Stimulated activated CD4-positive, alpha-beta T cell treated with anti-CD3 and anti-CD28 coated beads, Interleukin-2, amount 100 ng/mL, for 48 hours (primary cell): ENCODE results near the gene CALR3.
"Not testable (repeated sequence)": the region's sequence is repeated elsewhere in the genome, so short reads cannot be mapped to it uniquely, and the experiment has no call there.

Experiments
- DNase-seq, 2 donors: peaks; one replicate each; pipeline ENCODE4 v3.0.0-alpha.2; 2020

CALR3 gene

DNA sequence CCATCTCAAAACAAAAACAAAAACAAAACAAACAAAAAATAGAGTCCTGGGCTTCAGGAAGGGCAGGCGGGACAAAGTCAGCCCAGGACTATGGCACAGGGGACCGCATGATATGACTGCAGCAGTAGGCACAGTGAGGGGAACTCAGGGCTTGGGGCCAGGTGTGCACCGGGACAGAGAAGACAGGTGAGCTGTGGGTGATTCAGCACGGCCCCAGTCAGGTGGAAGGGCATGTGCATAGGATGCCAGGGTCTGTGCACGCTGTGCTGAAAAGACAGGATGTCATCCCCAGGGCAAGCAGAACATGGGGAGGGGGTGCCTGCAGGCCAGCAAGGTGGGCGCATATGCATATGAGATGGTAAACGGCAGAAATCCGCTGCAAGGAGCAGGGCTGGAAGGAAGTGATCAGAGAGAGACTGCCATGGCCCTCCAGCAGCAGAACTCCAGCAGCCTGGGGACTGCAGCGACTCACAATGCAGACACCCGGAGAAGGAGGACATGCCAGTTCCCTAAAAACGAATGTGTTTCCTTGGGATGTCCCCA, 39.2 kb downstream of the CALR3 start:
- DNase-seq, result no peak

DNA sequence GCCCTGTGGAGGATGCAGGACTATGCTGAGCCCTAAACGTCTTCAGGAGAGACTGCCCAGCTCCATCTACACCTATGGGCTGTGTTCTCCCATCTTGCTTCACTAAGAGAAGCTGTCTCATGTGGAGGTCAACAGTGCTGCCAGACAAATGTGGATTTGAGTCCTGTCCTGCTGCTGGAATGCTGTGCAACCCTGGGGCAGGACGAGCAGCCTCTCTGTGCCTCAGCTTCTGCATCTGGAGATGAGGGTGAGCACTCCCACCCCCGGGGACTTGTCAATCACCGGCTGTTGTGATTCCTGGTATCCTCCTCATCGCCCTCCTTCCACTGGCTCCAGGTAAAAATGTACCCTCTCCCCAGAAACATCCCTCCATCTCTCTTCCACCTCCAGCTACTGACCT, 40.5 kb downstream of the CALR3 start:
- no peak for DNase-seq

DNA sequence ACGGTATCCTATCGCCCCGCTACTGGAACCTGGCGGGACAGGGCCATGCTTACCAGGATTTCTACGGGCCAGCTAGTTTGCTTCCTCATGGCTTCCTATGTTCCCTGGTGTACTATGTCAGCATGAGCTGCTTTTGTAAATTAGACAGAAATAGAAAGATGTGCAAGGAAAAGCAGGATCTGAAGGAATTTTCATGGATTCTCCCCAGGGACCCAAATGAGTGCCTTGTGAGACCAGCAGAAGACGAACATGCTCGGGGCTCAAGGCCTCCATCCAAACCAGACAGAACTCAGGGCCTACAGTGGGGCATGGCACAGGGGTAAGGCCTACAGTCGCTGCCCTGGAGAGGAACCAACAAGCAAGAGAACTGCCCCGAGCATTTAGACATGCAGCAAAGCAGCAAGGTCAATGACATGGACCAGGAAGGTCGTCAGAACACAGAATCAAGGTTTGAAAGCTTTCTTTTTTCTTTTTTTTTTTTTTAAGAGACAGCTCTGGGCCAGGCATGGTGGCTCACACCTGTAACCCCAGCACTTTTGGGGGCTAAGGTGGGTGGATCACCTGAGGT, 41.5 kb downstream of the CALR3 start:
- DNase-seq, result no peak

DNA sequence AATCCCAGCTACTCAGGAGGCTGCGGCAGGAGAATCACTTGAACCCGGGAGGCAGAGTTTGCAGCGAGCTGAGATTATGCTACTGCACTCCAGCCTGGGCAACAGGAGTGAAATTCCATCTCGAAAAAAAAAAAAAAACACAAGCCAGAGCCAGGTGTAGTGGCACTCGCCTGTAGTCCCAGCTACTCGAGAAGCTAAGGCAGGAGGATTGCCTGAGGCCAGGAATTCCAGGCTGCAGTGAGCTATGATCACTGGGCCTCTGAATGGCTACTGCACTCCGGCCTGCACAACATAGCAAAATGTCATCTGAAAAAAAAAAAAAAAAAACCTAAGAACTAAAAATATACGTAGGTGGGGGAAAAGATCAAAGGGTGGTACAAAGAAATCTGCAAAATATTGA, 43.6 kb downstream of the CALR3 start:
- no peak for DNase-seq

DNA sequence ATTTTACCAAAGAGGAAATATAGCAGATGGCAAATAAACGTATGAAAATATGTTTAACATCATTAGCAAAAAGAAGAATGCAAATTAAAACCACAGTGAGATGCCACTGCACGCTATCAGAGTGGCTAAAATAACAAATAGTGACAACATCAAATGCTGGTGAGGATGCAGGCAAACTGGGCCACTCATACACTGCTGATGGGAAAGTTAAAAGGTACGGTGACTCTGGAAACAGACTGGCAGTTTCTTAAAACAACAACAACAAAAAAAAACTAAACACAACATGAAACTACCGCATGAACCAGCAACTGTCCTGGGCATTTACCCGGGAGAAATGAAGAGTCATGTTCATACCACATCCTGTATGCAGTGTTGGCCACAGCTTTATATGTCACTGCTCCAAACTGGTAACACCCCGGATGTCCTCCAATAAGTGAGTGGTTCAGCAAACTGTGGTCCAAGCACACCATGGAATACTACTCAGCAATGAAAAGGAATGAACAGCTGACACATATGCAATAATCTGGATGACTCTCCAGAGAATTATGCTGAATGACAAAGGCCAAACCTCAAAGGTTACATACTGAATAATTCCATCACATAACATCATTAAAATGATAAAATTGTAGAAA, 46.5 kb downstream of the CALR3 start:
- no peak for DNase-seq

DNA sequence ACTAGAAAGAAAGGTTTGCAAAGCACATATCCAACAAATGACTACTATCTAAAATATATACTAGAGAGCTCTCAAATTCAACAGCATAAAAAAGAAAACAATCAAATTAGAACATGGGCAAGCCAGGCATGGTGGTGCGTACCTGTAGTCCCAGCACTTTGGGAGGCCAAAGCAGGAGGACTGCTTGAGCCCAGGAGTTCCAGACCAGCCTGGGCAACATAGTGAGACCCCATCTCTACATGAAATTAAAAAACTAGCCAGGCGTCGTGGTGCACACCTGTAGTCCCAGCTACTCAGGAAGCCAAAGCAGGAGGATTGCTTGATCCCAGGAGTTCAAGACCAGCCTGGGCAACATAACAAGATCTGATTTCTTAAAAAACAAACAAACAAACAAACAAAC, 47.1 kb downstream of the CALR3 start:
- DNase-seq, result not testable (repeated sequence)

DNA sequence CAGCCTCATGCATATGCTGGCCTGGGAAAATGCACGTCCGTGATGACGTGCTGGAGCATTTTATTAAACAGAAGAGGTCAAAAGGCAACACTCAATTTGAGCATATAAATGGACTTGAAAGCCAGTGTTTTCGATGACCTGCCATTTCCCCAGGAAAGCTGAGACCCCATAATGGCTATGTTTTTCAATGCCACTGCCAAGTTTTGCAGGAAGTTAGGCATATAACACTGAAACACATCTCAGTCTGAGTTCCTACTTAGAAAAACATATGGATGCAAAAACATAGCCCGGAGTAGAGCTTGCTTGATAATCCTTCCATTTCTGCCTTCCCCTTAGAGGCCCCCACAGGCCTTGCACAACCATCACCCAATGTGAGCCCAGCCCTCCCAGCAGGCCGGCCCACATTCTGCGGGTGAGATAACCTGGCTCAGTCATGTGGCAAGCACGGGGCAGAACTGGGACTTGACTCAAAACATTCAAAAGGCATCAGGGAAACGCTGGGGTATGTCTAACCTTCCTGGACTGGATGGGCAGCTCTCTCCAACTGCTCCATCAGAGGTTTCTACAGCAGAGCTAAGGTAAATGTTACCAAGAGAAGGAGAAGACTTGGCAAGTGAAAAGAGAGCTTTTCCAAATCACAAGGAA, 49.1 kb downstream of the CALR3 start:
- peak in 1 of 2 donors; percentile 28 for DNase-seq

DNA sequence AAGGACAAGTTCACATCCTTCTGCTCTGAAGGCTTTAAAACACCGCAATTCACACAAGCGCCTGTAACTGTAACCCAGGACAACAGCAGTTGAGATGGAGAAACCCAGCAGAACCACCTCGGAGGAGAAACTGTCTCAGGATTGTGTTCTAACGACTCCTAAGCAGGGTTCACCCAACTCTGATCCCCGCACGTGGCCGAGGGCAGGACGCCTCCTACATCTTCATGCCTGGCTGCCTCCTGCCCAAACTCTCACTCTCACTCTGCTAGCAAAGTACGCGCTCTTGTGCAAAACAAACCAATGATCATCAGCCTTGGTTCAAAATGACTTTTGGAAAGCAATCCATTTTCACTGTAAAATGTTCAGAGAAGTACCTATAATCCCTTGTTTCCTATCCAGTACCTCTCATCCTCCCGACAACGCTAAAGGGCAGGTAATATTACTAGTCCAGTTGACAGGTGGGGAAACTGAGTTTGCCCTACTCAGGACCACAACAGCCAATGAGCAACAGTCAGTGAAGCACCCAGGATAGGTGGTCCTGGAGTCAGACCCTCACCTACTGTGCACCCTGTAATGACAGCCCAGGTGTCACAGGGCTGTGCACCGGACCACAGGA, 49.8 kb downstream of the CALR3 start:
- no peak for DNase-seq

DNA sequence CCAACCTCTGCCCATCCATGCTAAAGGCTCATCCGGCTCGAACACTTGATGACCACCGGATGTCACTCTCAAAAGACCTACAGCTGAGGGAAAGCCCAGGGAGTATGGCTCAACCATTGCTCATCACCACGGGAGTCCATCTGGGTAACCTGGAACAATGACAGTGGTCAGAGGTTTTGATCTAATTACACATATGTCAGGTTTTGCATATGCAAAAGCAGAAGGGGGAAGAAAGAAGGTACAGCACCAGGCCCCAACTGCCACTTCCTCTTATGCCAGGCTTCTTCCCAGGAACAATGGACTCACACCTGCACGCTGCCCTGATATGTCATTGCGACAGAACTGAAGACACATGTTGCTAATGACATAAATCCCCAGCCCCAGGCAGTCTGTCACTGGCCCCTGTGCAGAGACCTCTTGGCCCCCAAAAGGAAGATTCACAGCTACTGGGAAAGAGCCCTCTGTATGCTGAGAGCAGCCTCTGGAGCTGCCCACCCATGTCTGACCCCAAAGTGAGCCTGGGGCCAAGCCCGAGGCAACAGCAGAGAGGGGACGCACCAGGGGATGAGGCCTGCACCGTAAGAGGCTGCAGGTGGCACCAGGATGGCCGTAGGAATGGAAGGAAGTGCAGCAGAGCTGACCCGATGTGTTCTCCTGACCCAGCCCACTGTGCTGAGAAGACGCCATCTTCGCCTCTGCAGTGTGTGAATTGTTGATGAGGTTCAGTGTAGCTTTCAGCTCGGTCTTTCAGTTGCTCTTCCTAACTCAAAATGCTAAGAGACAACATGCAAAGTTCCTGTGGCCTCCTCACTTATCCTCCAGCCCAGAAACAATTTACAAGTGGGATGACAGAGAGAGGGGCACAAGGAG, 50.5 kb downstream of the CALR3 start:
- DNase-seq, result no peak

DNA sequence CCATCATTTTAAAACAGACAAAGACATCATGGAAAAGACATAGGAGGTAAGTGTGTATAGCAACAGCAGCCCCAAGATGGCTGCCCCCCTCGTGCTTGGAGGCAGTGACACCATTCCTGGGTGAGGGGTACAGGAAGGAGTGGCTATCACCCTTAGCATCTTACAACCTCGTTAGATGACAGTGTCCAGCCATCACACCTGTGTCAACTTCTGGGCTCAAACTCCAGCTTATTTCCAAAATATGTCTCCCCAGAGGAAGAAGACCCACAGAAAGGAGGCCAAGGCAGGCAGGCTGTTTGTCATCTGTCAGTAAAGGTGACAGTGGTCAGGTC, 51.7 kb downstream of the CALR3 start:
- no peak for DNase-seq

DNA sequence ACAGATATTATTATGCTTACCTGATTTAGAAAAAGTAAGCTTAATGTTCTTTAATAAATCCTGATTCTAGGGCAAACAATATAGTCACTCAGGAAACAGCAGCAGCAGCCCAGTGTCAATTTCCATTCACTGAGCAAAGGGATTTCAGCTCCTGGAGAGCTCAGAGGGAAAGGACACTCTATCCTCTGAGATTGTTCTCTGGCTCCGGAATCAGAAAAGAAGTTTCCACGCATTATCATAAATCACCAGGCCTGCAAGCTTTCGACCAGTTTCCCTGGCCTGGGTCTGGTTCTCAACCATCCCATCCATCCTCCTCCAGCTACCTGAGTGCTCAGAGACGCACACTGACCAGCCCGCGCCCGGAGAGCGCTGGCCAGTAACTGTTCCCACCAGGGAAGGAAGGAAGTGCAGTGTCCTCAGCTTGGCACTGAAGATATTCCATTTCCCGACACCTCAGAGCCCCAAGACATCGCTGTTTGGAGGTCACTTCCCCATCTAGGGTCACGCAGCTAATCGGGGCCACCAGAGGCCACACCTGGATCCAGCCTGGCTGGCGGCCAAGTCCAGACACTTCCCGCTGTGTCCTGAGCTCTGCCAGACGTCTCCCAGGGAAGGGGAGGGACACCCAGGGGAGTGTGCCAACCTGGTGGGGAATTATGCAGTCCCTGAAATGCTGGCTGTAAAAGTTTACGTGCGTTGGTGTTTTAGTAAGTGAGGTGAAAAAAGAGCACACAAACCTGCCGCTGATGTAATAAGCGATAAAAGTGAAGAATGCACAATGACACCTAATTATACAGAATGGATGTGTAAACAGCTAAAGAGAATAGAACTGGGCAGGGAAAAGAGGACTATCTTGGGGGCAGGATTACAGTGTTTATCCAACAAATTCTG, 53.3 kb downstream of the CALR3 start:
- no peak for DNase-seq

DNA sequence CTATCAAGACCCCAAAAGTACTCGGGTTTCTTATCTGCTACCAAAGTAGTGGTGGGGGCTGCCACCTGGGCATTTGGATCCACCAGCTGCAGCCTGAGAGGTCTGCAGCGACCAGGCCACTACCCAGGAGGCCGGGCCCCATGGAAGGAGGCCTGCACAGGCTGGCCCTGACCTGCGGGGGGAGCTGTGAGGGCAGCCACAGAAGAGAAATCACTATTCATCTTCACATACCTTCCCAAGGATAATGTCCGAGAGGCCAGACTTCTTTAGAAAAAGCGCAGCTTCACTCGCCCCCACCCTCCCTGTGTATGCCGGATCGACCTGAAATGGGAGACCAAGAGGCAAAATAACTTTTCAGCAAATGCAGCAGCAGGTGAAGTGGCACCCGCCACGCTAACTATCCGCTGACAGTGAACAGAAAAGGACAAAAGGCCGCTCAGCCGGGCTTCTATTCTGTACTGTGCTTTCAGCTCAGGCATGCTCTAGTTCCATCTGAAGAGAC, 54.3 kb downstream of the CALR3 start:
- peak; percentile 26 to 30 for DNase-seq

DNA sequence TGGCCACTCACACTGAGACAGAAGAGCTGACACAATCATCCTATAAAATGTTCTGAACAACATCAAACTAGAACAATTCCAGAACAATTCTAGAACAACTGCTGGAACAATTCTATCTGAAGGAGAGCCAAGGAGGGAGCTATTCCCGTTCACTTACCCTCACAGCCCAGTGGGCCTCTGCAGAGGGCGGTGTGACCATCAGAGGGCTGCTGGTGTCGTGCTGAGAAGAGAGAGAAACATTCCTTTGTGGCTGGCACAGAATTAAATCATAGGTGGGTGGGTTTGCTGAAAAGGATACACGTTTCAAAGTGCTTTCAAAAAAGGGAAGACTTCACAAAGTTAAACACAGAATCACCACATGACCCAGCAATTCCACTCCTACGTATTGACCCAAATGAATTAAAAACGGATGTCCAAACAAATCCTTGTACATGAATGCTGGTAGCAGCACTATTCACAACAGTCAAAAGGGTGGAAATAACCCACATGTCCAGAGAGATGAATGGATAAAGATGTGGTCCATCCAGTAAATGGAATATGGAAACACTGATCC, 59.1 kb downstream of the CALR3 start:
- DNase-seq, result no peak

DNA sequence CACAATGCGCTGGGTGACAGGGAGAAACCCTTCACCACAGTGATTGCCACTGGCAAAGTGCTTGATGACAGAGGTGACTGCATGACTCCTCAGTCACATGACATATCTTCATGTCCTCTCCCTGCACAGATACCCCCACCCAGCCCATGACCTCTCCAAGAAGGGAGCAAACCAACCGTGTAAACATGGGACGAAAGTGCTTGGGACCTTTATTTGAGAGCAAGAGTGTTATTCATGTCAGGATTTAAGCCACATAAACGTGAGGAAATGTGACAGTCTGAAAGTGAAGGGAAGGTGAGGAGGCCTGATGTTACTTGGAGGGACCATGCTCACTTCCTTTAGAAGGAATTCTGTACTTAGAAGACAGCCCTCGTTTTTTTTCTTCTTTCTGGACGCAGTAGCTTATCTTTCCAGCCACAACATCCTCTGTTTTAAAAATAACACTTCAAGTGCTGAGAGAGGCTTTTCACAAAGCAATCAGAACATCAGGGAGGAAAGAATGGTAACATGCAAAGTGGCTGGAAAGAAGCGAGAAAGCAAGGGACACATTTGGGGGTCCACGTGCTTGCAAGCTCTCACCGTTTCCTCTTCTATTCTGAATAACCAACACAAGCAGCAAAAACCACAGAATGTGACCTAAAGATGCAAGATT, 59.8 kb downstream of the CALR3 start:
- no peak for DNase-seq

DNA sequence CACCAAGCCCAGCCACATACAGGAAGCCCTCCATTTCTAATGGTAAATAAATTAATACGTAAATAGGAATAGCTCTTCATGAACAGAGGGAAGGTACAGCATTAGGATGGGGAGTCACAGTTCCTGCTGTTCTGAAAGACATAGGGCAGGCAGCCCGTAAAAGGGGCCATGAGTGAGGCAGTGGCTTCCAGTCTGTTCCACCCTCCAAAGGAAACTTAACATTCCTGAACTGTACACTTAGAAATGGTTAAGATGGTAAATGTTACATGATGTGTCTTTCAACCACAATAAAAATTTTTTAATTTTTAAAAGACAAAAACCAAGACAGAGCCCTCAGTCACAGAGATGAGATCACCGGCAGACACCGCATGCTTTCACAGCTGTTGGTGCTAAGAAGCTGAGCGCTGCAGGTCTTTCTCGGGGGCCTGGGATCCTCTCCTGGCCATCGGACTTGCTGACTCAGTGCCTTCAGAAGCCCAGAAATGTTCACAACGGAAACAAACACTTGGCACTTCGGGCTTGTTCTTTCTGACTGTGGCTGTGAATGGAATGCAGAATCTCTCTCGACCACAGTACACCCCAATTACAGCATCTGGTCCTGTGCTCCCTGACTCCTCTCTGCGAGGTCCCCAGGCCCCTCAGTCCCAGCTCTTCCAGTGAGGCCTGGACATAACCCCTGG, 60.6 kb downstream of the CALR3 start:
- no peak for DNase-seq

DNA sequence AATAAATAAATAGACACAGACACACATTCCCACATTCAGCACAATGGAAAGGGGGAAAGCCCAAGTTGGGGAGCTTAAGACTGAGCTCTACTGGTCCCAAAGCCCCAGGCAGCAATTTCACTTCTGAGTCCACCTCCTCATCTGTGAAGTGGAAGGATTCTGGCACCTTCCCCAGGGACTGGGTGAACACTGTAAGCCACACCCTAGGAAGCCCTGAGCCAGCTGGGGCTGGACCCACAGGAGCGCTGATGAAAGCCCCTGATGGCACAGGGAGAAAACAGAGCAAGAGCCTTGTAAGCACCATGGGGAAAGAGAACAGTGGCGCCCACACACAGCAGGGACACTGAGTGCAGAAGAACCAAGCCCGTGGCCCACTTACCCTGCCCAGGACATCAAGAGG, 62.0 kb downstream of the CALR3 start:
- DNase-seq, result no peak

DNA sequence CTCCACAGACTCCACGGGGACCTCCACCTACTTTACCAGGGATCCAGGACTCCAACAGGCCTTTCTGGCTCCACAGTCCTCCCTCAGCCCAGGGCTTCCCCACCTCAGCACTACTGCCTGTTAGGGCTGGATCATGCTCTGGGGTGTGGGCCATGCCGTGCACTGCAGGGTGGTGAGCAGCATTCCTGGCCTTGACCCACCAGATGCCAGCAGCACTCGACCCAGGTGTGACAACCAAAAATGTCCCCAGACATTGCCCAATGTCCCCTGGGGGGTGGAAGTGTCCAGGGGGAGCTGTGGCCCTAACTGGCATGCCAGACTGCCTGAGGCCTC, 66.2 kb downstream of the CALR3 start:
- DNase-seq, result no peak

DNA sequence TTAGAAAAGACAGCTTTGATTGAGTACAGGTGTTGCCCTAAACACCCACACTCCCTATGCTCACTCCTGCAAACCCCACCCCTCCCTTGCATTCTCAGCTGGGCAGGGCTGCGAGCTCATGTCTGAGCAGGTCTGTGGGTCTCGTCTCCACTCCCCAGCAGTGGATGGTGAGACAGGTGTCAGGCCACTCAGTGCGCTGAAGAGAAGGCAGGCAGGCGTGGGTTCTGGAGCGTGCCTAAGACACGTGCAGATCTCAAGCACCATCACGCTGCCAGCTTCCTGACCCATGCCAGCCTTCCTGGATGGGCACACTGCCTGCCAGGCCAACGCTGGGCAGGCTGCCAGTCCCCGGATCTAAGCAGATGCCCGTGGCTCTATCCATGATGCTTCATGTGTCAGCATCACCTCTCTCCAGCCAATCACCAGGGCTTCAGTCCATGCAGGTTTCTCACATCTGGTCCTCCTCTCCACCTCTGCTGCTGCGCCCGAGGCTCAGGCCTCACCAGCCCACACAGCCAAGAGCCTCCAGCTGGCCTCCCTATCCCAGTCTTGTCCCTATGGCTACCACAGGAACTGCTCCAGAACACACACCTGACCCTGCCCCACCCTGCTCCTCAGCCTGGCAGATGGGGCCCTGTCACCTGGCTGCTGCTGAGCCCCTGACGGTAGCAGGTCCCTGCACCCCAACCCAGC, 66.8 kb downstream of the CALR3 start:
- no peak for DNase-seq
